Transverse colon (tissue), 4 donors: ENCODE data around the gene TMEM190. TPM values are rescaled to one million over a fixed set of nuclear protein-coding genes. Genes with fewer than 3 reads are reported as not detected.

Experiments
- DNase-seq: peaks from one replicate; pipeline ENCODE4 v3.0.0-alpha.2; 2019
- H3K27ac ChIP-seq, 4 donors: fragments of 200-600 bp; sonication (generic); 2 replicates each; pipeline ENCODE4 v1.5.1; 2016 to 2018; ENCODE audit warnings: inconsistent platforms in 4 of 4
- H3K27me3 ChIP-seq: fragments of 200-600 bp; sonication (generic); 2 replicates; pipeline ENCODE4 v1.5.1; 2017; ENCODE audit warnings: inconsistent platforms
- H3K36me3 ChIP-seq, 4 donors: fragments of 200-600 bp; sonication (generic); 2 replicates each; pipeline ENCODE4 v1.5.1; 2017 to 2019; ENCODE audit warnings: inconsistent platforms in 4 of 4
- H3K4me1 ChIP-seq, 4 donors: fragments of 200-600 bp; sonication (generic); 2 replicates each; pipeline ENCODE4 v1.5.1; 2017 to 2020; ENCODE audit warnings: inconsistent platforms in 4 of 4
- H3K4me3 ChIP-seq, 4 donors: fragments of 200-600 bp; sonication (generic); 1 replicate in 1 of 4; 2 replicates in 3 of 4; pipeline versions ENCODE4 v1.5.1 to v1.6.1; 2017 to 2019; ENCODE audit warnings: inconsistent platforms in 4 of 4
- H3K9me3 ChIP-seq, 2 donors: fragments of 200-600 bp; sonication (generic); 2 replicates each; pipeline ENCODE4 v1.5.1; 2017 to 2019; ENCODE audit warnings: inconsistent platforms in 2 of 2
- EP300 ChIP-seq: sonication (generic); formaldehyde crosslinking; IDR thresholded peaks from one replicate; pipeline ENCODE4 v1.6.1; 2017; ENCODE audit warnings: antibody characterized with exemption, low read depth
- POLR2A ChIP-seq: fragments of 450-650 bp; IDR thresholded peaks from one replicate; pipeline ENCODE4 v1.6.1; 2016; ENCODE audit warnings: antibody characterized with exemption, mild to moderate bottlenecking, moderate library complexity
- POLR2AphosphoS5 ChIP-seq, 3 donors: sonication (generic); formaldehyde crosslinking; IDR thresholded peaks; one replicate each; pipeline ENCODE4 v1.6.1; 2016; ENCODE audit warnings: antibody characterized with exemption in 3 of 3
- WGBS, 2 donors: methylation state at CpG; one replicate each; pipeline ENCODE4 v1.1.5; 2018; ENCODE audit warnings: low coverage in 1 of 2; 5-methylcytosine and 5-hydroxymethylcytosine counted together
- in situ Hi-C, 4 donors: fragments of 200-750 bp; cut with MboI; loops; one replicate each; pipeline versions ENCODE4 v1.15.0 to v1.15.1; 2017; ENCODE audit warnings: low sequenced_read_pairs in 3 of 4, low pct_ligation_motif_present in 1 of 4, low pct_unique_long_range_greater_than_20kb in 1 of 4
- intact Hi-C: fragments of 100-400 bp; cut with DNase I; formaldehyde crosslinking; loops from one replicate; pipeline ENCODE4 v1.15.1; 2023; ENCODE audit warnings: low total_unique reads
- total RNA-seq, 4 donors: library from RNA; depleted of rRNA; stranded (reverse); fragments of >200 nt; gene quantifications; one replicate each; pipeline ENCODE4 v1.1.0, GENCODE V29; 2016
- TF ChIP-seq, protein P1 (sequence below), 5 experiments: fragments of 200-600 bp in 3 of 5; fragments of 450-650 bp in 2 of 5; sonication (generic) in 3 of 5; IDR thresholded peaks; 1 replicate in 2 of 5; 2 replicates in 3 of 5; pipeline ENCODE4 v1.5.1; 2016 to 2017; ENCODE audit warnings: antibody characterized with exemption in 5 of 5, inconsistent platforms in 3 of 5, mild to moderate bottlenecking in 2 of 5, moderate library complexity in 1 of 5

The TMEM190 gene
- total RNA-seq, 4 donors from 2014 or later = not detected

DNA sequence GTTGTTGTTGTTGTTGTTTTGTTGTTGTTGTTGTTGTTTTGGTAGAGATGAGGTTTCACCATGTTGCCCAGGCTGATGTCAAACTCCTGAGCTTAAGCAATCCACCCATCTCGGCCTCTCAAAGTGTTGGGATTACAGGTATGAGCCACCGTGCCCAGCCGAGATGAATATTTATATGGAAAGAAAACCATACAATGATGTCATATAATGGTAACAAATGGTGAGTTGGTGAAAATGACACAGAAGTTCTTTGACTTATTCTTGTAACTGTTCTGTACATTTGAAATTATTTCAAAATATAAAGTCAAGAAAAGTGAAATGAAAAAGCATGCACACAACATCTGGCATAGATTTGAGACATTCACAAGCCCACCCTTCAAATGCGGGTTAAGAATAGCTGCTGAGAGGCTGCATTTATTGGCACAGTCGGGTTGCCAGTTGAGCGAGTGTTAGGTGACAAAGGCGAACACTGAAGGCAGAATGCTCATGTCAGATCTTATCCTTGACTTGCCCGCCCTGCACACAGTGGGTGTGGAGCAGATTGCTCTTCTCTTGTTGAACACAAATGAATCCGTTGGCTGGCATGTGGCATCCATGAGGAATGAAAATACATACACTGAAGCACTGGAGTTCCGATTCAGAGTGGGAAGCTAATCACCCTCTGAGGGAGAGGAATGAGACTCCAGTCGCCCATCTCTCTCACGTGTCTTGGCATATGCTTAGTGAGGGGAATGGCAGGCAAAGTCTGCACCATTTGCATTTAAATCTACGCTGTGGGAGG is 46.8 kb downstream of the TMEM190 start:
- TF ChIP-seq POLR2A (no peak), EP300 (no peak), POLR2AphosphoS5 (IDR thresholded peaks at IDR 0.05) (no peak)
- TF ChIP-seq, protein P1, sequence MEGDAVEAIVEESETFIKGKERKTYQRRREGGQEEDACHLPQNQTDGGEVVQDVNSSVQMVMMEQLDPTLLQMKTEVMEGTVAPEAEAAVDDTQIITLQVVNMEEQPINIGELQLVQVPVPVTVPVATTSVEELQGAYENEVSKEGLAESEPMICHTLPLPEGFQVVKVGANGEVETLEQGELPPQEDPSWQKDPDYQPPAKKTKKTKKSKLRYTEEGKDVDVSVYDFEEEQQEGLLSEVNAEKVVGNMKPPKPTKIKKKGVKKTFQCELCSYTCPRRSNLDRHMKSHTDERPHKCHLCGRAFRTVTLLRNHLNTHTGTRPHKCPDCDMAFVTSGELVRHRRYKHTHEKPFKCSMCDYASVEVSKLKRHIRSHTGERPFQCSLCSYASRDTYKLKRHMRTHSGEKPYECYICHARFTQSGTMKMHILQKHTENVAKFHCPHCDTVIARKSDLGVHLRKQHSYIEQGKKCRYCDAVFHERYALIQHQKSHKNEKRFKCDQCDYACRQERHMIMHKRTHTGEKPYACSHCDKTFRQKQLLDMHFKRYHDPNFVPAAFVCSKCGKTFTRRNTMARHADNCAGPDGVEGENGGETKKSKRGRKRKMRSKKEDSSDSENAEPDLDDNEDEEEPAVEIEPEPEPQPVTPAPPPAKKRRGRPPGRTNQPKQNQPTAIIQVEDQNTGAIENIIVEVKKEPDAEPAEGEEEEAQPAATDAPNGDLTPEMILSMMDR (IDR thresholded peaks at IDR 0.05) = no peak
- H3K4me3 ChIP-seq = no peak overlapping the region
- H3K27me3 ChIP-seq = peaks cover 38% of the 10 kb centered on the region
- H3K27ac ChIP-seq = no peak overlapping the region
- WGBS, 2 donors = 66 to 69% methylated on average over 12 to 13 of the region's 13 CpGs
- H3K4me1 ChIP-seq = no peaks in the 10 kb centered on the region
- no peak for DNase-seq
- H3K36me3 ChIP-seq = no peaks in the 10 kb centered on the region
- intact Hi-C loops = no loop called here
- in situ Hi-C loops = loop anchor here in 3 of 4 donors (10.0 to 25.0 kb wide), 2 partner anchors 136 to 279 kb away; partner anchors contain the start of genes BRSK1 (in 2 of the 3), HSPBP1 (in 2 of the 3) and TNNT1 (in 2 of the 3)
- no peaks in the 10 kb centered on the region for H3K9me3 ChIP-seq

DNA sequence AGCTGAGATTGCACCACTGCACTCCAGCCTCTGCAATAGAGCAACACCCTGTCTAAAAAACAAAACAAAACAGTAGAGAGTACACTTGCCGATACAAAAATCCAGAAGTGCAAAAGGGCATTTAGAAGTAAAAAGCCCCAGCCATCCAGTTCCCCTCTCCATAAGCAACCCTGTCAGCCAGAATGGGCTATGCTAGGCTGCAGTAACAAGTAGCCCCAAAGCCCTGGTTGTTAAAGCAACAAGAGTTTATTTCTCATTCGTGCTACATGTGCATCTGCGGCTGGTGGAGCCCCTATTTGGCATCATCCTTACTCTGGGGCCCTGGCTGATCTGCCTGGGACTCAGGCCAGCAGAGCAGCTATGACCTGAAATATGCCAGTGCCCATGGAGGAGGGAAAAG is 47.9 kb downstream of the TMEM190 start:
- WGBS, 2 donors = 81 to 100% methylated on average over 1 to 3 of the region's 3 CpGs
- intact Hi-C loops (no loop called here), in situ Hi-C loops (loop anchor here in 3 of 4 donors (10.0 to 25.0 kb wide), 2 partner anchors 137 to 280 kb away; partner anchors contain the start of genes BRSK1 (in 2 of the 3), HSPBP1 (in 2 of the 3) and TNNT1 (in 2 of the 3))
- H3K36me3 ChIP-seq = no peaks in the 10 kb centered on the region
- H3K4me1 ChIP-seq = no peaks in the 10 kb centered on the region
- H3K27ac ChIP-seq = no peak overlapping the region
- no peak overlapping the region for H3K4me3 ChIP-seq
- H3K9me3 ChIP-seq = no peaks in the 10 kb centered on the region
- TF ChIP-seq POLR2A (no peak), EP300 (no peak), POLR2AphosphoS5 (IDR thresholded peaks at IDR 0.05) (no peak)
- TF ChIP-seq, protein P1 (IDR thresholded peaks at IDR 0.05) = no peak
- H3K27me3 ChIP-seq = peaks cover 39% of the 10 kb centered on the region
- DNase-seq = no peak

DNA sequence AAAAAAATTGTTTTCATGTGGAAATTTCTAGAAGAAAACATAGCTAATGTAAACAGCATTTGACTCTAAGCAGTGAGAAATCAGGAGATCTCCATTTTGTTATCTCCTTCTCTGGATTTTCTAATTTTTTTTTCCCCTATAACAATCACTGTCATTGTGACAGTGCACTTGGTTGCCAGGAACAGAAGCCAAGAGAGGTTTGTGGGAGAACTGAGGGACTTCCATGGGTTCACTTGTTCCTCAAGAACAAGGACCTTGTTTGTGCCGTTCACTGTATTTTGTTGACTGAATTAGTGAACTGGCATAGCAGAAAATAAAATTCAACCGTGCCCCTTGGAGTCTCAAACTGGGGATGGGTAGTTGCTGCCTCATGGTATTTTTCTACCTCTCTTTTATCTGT is 49.4 kb downstream of the TMEM190 start:
- Histone ChIP-seq H3K27me3 (peaks cover 46% of the 10 kb centered on the region), H3K4me3 (no peak overlapping the region), H3K4me1 (no peaks in the 10 kb centered on the region), H3K9me3 (no peaks in the 10 kb centered on the region), H3K27ac (no peak overlapping the region), H3K36me3 (no peaks in the 10 kb centered on the region)
- WGBS, 2 donors = 29 to 64% methylated on average over 2 of the region's 2 CpGs
- intact Hi-C loops = no loop called here
- in situ Hi-C loops = loop anchor here in 2 of 4 donors (10.0 kb wide), 1 partner anchor 281 kb away; the partner anchor contains the start of gene TNNT1 (in 2 of the 2)
- TF ChIP-seq POLR2A = no peak
- TF ChIP-seq, protein P1 (IDR thresholded peaks at IDR 0.05) = no peak
- no peak for TF ChIP-seq EP300
- TF ChIP-seq POLR2AphosphoS5 (IDR thresholded peaks at IDR 0.05) = no peak
- no peak for DNase-seq

Other genes with a start within 250 kb of the TMEM190 start
- 1 to 10 TPM in 2 of 4 donors, not detected in 2; 1.6 to 4.1 TPM for gene TNNT1, start 227.6 kb upstream of the TMEM190 start, total RNA-seq
- not detected for gene TNNI3, start 219.1 kb upstream of the TMEM190 start, total RNA-seq
- gene DNAAF3, start 210.2 kb upstream of the TMEM190 start, total RNA-seq = under 1 TPM in 2 of 4 donors, not detected in 2; 0.40 to 0.41 TPM
- gene SYT5, start 196.5 kb upstream of the TMEM190 start, total RNA-seq = 1 to 10 TPM in 1 of 4 donors, under 1 TPM in 2, not detected in 1; 0.48 to 9.6 (median 0.96) TPM
- gene PTPRH, start 167.3 kb upstream of the TMEM190 start, total RNA-seq = 100 to 1,000 TPM in 2 of 4 donors, 10 to 100 TPM in 2; 31.2 to 176 (median 102) TPM
- 10 to 100 TPM in 1 of 4 donors, 1 to 10 TPM in 3; 2.0 to 40.8 (median 4.4) TPM for gene TMEM86B, start 148.1 kb upstream of the TMEM190 start, total RNA-seq
- 10 to 100 TPM; 51.3 to 91.5 (median 60.7) TPM for gene PPP6R1, start 117.8 kb upstream of the TMEM190 start, total RNA-seq
- gene HSPBP1, start 96.7 kb upstream of the TMEM190 start, total RNA-seq = 10 to 100 TPM in 3 of 4 donors, 1 to 10 TPM in 1; 4.5 to 98.7 (median 27.0) TPM
- gene BRSK1, start 92.8 kb upstream of the TMEM190 start, total RNA-seq = 10 to 100 TPM in 1 of 4 donors, 1 to 10 TPM in 3; 1.4 to 17.6 (median 4.7) TPM
- gene TMEM150B, start 51.5 kb upstream of the TMEM190 start, total RNA-seq = 100 to 1,000 TPM in 1 of 4 donors, 10 to 100 TPM in 3; 26.5 to 135 (median 57.4) TPM
- 10 to 100 TPM; 27.8 to 80.8 (median 31.3) TPM for gene KMT5C, start 37.0 kb upstream of the TMEM190 start, total RNA-seq
- gene COX6B2, start 22.1 kb upstream of the TMEM190 start, total RNA-seq = 10 to 100 TPM in 3 of 4 donors, 1 to 10 TPM in 1; 4.0 to 58.7 (median 21.0) TPM
- not detected for gene GARIN5B, start 13.6 kb upstream of the TMEM190 start, total RNA-seq
- gene IL11, start 6.4 kb upstream of the TMEM190 start, total RNA-seq = under 1 TPM in 1 of 4 donors, not detected in 3; 0.48 TPM
- gene TMEM238, start 7.5 kb downstream of the TMEM190 start, total RNA-seq = 100 to 1,000 TPM in 1 of 4 donors, 10 to 100 TPM in 3; 12.0 to 199 (median 42.5) TPM
- gene RPL28, start 9.1 kb downstream of the TMEM190 start, total RNA-seq = 100 to 1,000 TPM; 448 to 648 (median 605) TPM
- gene UBE2S, start 31.0 kb downstream of the TMEM190 start, total RNA-seq = 10 to 100 TPM; 12.4 to 40.8 (median 18.1) TPM
- under 1 TPM in 1 of 4 donors, not detected in 3; 0.75 TPM for gene SHISA7, start 66.5 kb downstream of the TMEM190 start, total RNA-seq
- gene ISOC2, start 84.8 kb downstream of the TMEM190 start, total RNA-seq = 100 to 1,000 TPM in 2 of 4 donors, 10 to 100 TPM in 2; 71.1 to 142 (median 97.6) TPM
- not detected for gene C19orf85, start 87.9 kb downstream of the TMEM190 start, total RNA-seq
- 1 to 10 TPM; 5.9 to 7.6 (median 6.4) TPM for gene ZNF628, start 99.8 kb downstream of the TMEM190 start, total RNA-seq
- 1 to 10 TPM in 2 of 4 donors, not detected in 2; 2.1 to 2.7 TPM for gene NAT14, start 108.4 kb downstream of the TMEM190 start, total RNA-seq
- gene SSC5D, start 111.6 kb downstream of the TMEM190 start, total RNA-seq = 10 to 100 TPM in 2 of 4 donors, 1 to 10 TPM in 2; 3.4 to 41.2 (median 11.1) TPM
- gene SBK2, start 160.3 kb downstream of the TMEM190 start, total RNA-seq = not detected
- not detected for gene SBK3, start 168.7 kb downstream of the TMEM190 start, total RNA-seq
- 1 to 10 TPM; 2.0 to 5.6 (median 2.9) TPM for gene ZNF579, start 204.0 kb downstream of the TMEM190 start, total RNA-seq
- gene FIZ1, start 222.7 kb downstream of the TMEM190 start, total RNA-seq = 100 to 1,000 TPM in 1 of 4 donors, 10 to 100 TPM in 1, 1 to 10 TPM in 2; 8.5 to 137 (median 18.3) TPM
- gene ZNF524, start 223.5 kb downstream of the TMEM190 start, total RNA-seq = 10 to 100 TPM; 17.7 to 51.1 (median 37.9) TPM
- gene ZNF865, start 228.8 kb downstream of the TMEM190 start, total RNA-seq = 10 to 100 TPM in 2 of 4 donors, 1 to 10 TPM in 2; 8.3 to 50.1 (median 13.4) TPM
- gene ZNF784, start 247.7 kb downstream of the TMEM190 start, total RNA-seq = 10 to 100 TPM; 11.1 to 27.7 (median 14.5) TPM